GM21447 (cell line): ENCODE results near the gene OPN5.

Experiments
- ATAC-seq: cut with Tn5 transposase; IDR thresholded peaks from one replicate; pipeline ENCODE4 v1.9.1; 2021; ENCODE audit not compliant: unreplicated experiment

The OPN5 gene

GRCh38 chr6:47852727-47853126 lies 70.9 kb downstream of the OPN5 start:
- no peak for ATAC-seq

- ATAC-seq = no peak
Measured at GRCh38 chr6:47853766-47854165, 71.9 kb downstream of the OPN5 start.

- no peak for ATAC-seq
Measured at GRCh38 chr6:47854971-47855370, 73.1 kb downstream of the OPN5 start.

- no peak for ATAC-seq
Measured at GRCh38 chr6:47859175-47859574, 77.3 kb downstream of the OPN5 start.

GRCh38 chr6:47862731-47863130 lies 80.9 kb downstream of the OPN5 start:
- ATAC-seq = no peak

GRCh38 chr6:47865206-47865605 lies 83.4 kb downstream of the OPN5 start:
- ATAC-seq = no peak

- ATAC-seq = no peak
Measured at GRCh38 chr6:47875593-47875992, 93.8 kb downstream of the OPN5 start.
